Neural cell (in vitro differentiated cells): Measurements from ENCODE around the gene NBL1. TPM values are rescaled to one million over a fixed set of nuclear protein-coding genes. Genes with fewer than 3 reads are reported as not detected.

Experiments
- H2AFZ ChIP-seq: fragments of 200-600, 300-800 bp; sonication (generic), shearing (Covaris generic); 2 replicates; pipeline ENCODE4 v1.6.0; 2014; ENCODE audit warnings: low read depth, mild to moderate bottlenecking, antibody characterized with exemption, low read length, moderate library complexity
- H3F3A ChIP-seq: fragments of 200-600 bp; shearing (Covaris generic); 2 replicates; pipeline ENCODE4 v1.6.1; 2016; ENCODE audit warnings: mild to moderate bottlenecking, moderate library complexity, mixed read lengths, antibody characterized with exemption, low read length; ENCODE audit not compliant: insufficient read depth, poor library complexity, severe bottlenecking
- H3K27ac ChIP-seq: fragments of 200-600, 300-800 bp; sonication (generic), shearing (Covaris generic); 2 replicates; pipeline ENCODE4 v1.5.1; 2014; ENCODE audit warnings: mild to moderate bottlenecking, low read length, moderate library complexity
- H3K27me3 ChIP-seq: fragments of 300-800, 200-600 bp; sonication (generic), shearing (Covaris generic); 2 replicates; pipeline ENCODE4 v1.6.0; 2014; ENCODE audit warnings: mild to moderate bottlenecking, low read depth, low read length, moderate library complexity; ENCODE audit not compliant: insufficient read depth
- H3K36me3 ChIP-seq: fragments of 300-800, 200-600 bp; sonication (generic), shearing (Covaris generic); 2 replicates; pipeline ENCODE4 v1.5.1; 2014; ENCODE audit warnings: mild to moderate bottlenecking, antibody characterized with exemption, low read length, moderate library complexity; ENCODE audit not compliant: insufficient read depth
- H3K4me2 ChIP-seq: fragments of 300-800, 200-600 bp; sonication (generic), shearing (Covaris generic); 2 replicates; pipeline ENCODE4 v1.6.0; 2014; ENCODE audit warnings: mild to moderate bottlenecking, low read length
- H3K4me3 ChIP-seq: fragments of 300-800, 200-600 bp; sonication (generic), shearing (Covaris generic); 2 replicates; pipeline ENCODE4 v1.5.1; 2014; ENCODE audit warnings: mild to moderate bottlenecking, low read length, moderate library complexity
- H3K79me2 ChIP-seq: fragments of 200-600 bp; shearing (Covaris generic); replicated peaks from 2 replicates; pipeline ENCODE4 v1.6.0; 2014; ENCODE audit warnings: mild to moderate bottlenecking, low read length, moderate library complexity; ENCODE audit not compliant: insufficient read depth
- H3K9ac ChIP-seq: fragments of 300-800, 200-600 bp; sonication (generic), shearing (Covaris generic); 2 replicates; pipeline ENCODE4 v1.6.1; 2016; ENCODE audit warnings: mild to moderate bottlenecking, low read length, mixed read lengths
- H3K9me2 ChIP-seq: fragments of 200-600 bp; shearing (Covaris generic); 2 replicates; pipeline ENCODE4 v1.6.1; 2016; ENCODE audit warnings: mild to moderate bottlenecking, low read length, mixed read lengths; ENCODE audit not compliant: insufficient read depth
- H3K9me3 ChIP-seq: fragments of 200-600, 300-800 bp; sonication (generic), shearing (Covaris generic); 2 replicates; pipeline ENCODE4 v1.6.1; 2016; ENCODE audit warnings: mild to moderate bottlenecking, mixed run types, low read length, moderate library complexity, mixed read lengths
- H4K20me1 ChIP-seq: fragments of 200-600 bp; shearing (Covaris generic); 2 replicates; pipeline ENCODE4 v1.6.1; 2016; ENCODE audit warnings: mild to moderate bottlenecking, mixed run types; ENCODE audit not compliant: insufficient read depth
- EP300 ChIP-seq: fragments of 450-650 bp; conservative IDR thresholded peaks from 2 replicates; pipeline ENCODE4 v1.6.1; 2014; ENCODE audit warnings: antibody characterized with exemption, mild to moderate bottlenecking, moderate library complexity; ENCODE audit not compliant: poor library complexity, severe bottlenecking
- EZH2 ChIP-seq: fragments of 200-600, 300-800 bp; shearing (Covaris generic), sonication (generic); IDR thresholded peaks from 2 replicates; pipeline ENCODE4 v1.6.1; 2014; ENCODE audit warnings: antibody characterized with exemption, low read length, borderline replicate concordance, mild to moderate bottlenecking; ENCODE audit not compliant: insufficient read depth, poor library complexity, severe bottlenecking
- MXI1 ChIP-seq: fragments of 450-650 bp; conservative IDR thresholded peaks from 2 replicates; pipeline ENCODE4 v1.6.1; 2014; ENCODE audit warnings: antibody characterized with exemption, mild to moderate bottlenecking; ENCODE audit not compliant: poor library complexity, severe bottlenecking
- POLR2AphosphoS5 ChIP-seq: IDR thresholded peaks from 2 replicates; pipeline ENCODE4 v1.6.1; 2012
- RAD21 ChIP-seq: fragments of 450-650 bp; conservative IDR thresholded peaks from 2 replicates; pipeline ENCODE4 v1.6.1; 2014; ENCODE audit warnings: antibody characterized with exemption, mild to moderate bottlenecking, moderate library complexity
- SMC3 ChIP-seq: fragments of 450-650 bp; conservative IDR thresholded peaks from 2 replicates; pipeline ENCODE4 v1.6.1; 2014; ENCODE audit warnings: antibody characterized with exemption, mild to moderate bottlenecking, moderate library complexity; ENCODE audit not compliant: poor library complexity
- TAF1 ChIP-seq: IDR thresholded peaks from 2 replicates; pipeline ENCODE4 v1.6.1; 2012; ENCODE audit warnings: low read depth
- polyA plus RNA-seq: library from polyadenylated mRNA; depleted of rRNA; stranded (reverse); fragments of >200 nt; gene quantifications from 2 replicates; pipeline ENCODE4 v1.2.3, GENCODE V29; 2014
- TF ChIP-seq, protein P1 (sequence below): IDR thresholded peaks from 2 replicates; pipeline ENCODE4 v1.6.1; 2012; ENCODE audit warnings: borderline replicate concordance
- TF ChIP-seq, protein P2 (sequence below): fragments of 450-650 bp; IDR thresholded peaks from 2 replicates; pipeline ENCODE4 v1.5.1; 2014; ENCODE audit warnings: antibody characterized with exemption, mild to moderate bottlenecking, moderate library complexity; ENCODE audit not compliant: poor library complexity, severe bottlenecking

Gene NBL1
- polyA plus RNA-seq, 1 donor from 2014 or later = 9.9 TPM

DNA sequence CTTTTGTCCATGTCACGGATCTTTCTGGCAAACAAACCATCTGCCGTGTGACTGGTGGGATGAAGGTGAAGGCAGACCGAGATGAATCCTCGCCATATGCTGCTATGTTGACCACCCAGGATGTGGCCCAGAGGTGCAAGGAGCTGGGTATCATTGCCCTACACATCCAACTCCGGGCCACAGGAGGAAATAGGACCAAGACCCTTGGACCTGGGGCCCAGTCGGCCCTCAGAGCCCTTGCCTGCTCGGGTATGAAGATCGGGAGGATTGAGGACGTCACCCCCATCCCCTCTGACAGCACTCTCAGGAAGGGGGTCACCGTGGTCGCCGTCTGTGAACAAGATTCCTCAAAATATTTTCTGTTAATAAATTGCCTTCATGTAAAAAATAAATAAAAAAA, 35.9 kb upstream of the NBL1 start:
- Histone ChIP-seq H2AFZ (no peak overlapping the region), H3K4me2 (no peak overlapping the region), H3K9me2 (no peaks in the 10 kb centered on the region), H3K27me3 (no peaks in the 10 kb centered on the region), H3K27ac (no peak overlapping the region), H3K79me2 (peaks cover 33% of the 10 kb centered on the region), H4K20me1 (no peaks in the 10 kb centered on the region), H3K9me3 (no peaks in the 10 kb centered on the region), H3F3A (no peaks in the 10 kb centered on the region), H3K4me3 (no peak overlapping the region), H3K36me3 (no peaks in the 10 kb centered on the region), H3K9ac (no peak overlapping the region)
- no peak for TF ChIP-seq MXI1
- TF ChIP-seq TAF1 = no peak
- TF ChIP-seq RAD21 = no peak
- TF ChIP-seq, protein P1, sequence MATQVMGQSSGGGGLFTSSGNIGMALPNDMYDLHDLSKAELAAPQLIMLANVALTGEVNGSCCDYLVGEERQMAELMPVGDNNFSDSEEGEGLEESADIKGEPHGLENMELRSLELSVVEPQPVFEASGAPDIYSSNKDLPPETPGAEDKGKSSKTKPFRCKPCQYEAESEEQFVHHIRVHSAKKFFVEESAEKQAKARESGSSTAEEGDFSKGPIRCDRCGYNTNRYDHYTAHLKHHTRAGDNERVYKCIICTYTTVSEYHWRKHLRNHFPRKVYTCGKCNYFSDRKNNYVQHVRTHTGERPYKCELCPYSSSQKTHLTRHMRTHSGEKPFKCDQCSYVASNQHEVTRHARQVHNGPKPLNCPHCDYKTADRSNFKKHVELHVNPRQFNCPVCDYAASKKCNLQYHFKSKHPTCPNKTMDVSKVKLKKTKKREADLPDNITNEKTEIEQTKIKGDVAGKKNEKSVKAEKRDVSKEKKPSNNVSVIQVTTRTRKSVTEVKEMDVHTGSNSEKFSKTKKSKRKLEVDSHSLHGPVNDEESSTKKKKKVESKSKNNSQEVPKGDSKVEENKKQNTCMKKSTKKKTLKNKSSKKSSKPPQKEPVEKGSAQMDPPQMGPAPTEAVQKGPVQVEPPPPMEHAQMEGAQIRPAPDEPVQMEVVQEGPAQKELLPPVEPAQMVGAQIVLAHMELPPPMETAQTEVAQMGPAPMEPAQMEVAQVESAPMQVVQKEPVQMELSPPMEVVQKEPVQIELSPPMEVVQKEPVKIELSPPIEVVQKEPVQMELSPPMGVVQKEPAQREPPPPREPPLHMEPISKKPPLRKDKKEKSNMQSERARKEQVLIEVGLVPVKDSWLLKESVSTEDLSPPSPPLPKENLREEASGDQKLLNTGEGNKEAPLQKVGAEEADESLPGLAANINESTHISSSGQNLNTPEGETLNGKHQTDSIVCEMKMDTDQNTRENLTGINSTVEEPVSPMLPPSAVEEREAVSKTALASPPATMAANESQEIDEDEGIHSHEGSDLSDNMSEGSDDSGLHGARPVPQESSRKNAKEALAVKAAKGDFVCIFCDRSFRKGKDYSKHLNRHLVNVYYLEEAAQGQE = no peak
- no peak for TF ChIP-seq EZH2
- no peak for TF ChIP-seq SMC3

DNA sequence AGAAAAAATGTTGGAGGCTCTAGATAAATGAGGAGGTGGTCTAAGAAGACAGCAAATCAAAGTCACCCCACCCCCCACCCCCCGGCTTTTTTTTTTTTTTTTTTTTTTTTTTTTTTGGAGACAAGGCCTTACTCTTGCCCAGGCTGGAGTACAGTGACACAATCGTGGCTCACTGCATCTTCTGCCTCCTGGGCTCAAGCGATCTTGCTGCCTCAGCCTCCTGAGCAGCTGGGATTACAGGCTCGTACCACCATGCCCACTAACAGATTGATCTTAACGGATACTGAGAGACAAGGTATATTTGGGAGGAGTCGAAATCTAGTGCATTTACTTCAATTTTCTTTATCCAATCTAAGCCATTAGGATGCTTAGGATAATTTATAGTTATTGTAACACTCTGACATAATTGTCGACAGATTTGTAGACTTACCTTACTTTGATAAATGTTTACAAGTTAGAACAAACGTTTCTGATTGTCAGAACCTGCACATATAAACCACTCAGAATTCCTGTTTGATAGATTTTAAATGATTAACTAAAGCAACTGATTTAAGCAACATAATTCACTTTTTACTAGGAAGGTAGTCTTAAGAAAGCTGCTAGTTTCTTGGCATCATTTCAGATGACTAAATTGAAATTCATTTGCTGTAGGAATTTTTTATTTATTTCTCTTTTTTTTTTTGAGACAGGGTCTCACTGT, 33.7 kb upstream of the NBL1 start:
- H3K9me2 ChIP-seq = no peaks in the 10 kb centered on the region
- H3K36me3 ChIP-seq = no peaks in the 10 kb centered on the region
- TF ChIP-seq RAD21 (no peak), EZH2 (no peak), MXI1 (no peak), EP300 (no peak), POLR2AphosphoS5 (no peak), TAF1 (no peak), SMC3 (no peak)
- TF ChIP-seq, protein P1 = no peak
- TF ChIP-seq, protein P2, sequence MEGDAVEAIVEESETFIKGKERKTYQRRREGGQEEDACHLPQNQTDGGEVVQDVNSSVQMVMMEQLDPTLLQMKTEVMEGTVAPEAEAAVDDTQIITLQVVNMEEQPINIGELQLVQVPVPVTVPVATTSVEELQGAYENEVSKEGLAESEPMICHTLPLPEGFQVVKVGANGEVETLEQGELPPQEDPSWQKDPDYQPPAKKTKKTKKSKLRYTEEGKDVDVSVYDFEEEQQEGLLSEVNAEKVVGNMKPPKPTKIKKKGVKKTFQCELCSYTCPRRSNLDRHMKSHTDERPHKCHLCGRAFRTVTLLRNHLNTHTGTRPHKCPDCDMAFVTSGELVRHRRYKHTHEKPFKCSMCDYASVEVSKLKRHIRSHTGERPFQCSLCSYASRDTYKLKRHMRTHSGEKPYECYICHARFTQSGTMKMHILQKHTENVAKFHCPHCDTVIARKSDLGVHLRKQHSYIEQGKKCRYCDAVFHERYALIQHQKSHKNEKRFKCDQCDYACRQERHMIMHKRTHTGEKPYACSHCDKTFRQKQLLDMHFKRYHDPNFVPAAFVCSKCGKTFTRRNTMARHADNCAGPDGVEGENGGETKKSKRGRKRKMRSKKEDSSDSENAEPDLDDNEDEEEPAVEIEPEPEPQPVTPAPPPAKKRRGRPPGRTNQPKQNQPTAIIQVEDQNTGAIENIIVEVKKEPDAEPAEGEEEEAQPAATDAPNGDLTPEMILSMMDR = no peak
- no peaks in the 10 kb centered on the region for H3K27me3 ChIP-seq
- H2AFZ ChIP-seq = no peak overlapping the region
- no peak overlapping the region for H3K4me2 ChIP-seq
- no peak overlapping the region for H3K4me3 ChIP-seq
- H3K27ac ChIP-seq = no peak overlapping the region
- no peaks in the 10 kb centered on the region for H3F3A ChIP-seq
- H3K9ac ChIP-seq = no peak overlapping the region
- no peaks in the 10 kb centered on the region for H4K20me1 ChIP-seq
- peaks cover 14% of the 10 kb centered on the region for H3K79me2 ChIP-seq
- H3K9me3 ChIP-seq = no peaks in the 10 kb centered on the region
